Lung (tissue), 12 donors: ENCODE data around the gene GOT1. TPM values are rescaled to one million over a fixed set of nuclear protein-coding genes. Genes with fewer than 3 reads are reported as not detected.

Source experiments
- ATAC-seq: fragments of 200-7000 bp; cut with Tn5 transposase; one replicate; pipeline ENCODE4 v1.9.1; 2020; ENCODE audit warnings: moderate number of reproducible peaks; ENCODE audit not compliant: insufficient read depth, low FRiP score
- DNase-seq, 3 donors: peaks; one replicate each; pipeline ENCODE4 v3.0.0-alpha.2; 2013 to 2017
- H3K27ac ChIP-seq, 2 donors: one replicate each; pipeline ENCODE4 v1.5.1; 2013; ENCODE audit warnings: mild to moderate bottlenecking in 2 of 2, moderate library complexity in 2 of 2, control low read depth in 1 of 2, inconsistent platforms in 1 of 2, low read depth in 1 of 2, low read length in 1 of 2
- H3K27me3 ChIP-seq, 3 donors: one replicate each; pipeline ENCODE4 v1.5.1; 2013; ENCODE audit warnings: low read length in 2 of 3; ENCODE audit not compliant: control insufficient read depth in 3 of 3, insufficient read depth in 3 of 3
- H3K36me3 ChIP-seq, 4 donors: one replicate each; pipeline ENCODE4 v1.5.1; 2013; ENCODE audit warnings: low read length in 4 of 4, mild to moderate bottlenecking in 1 of 4, moderate library complexity in 1 of 4; ENCODE audit not compliant: control insufficient read depth in 4 of 4, insufficient read depth in 4 of 4
- H3K4me1 ChIP-seq, 5 donors: one replicate each; pipeline ENCODE4 v1.5.1; 2013; ENCODE audit warnings: low read length in 5 of 5, mild to moderate bottlenecking in 2 of 5, moderate library complexity in 1 of 5; ENCODE audit not compliant: control insufficient read depth in 5 of 5, insufficient read depth in 5 of 5
- H3K4me3 ChIP-seq: one replicate; pipeline ENCODE4 v1.5.1; 2013; ENCODE audit warnings: mild to moderate bottlenecking, control low read depth, moderate library complexity
- H3K9ac ChIP-seq, 2 donors: one replicate each; pipeline ENCODE4 v1.5.1; 2013; ENCODE audit warnings: low read length in 2 of 2, control low read depth in 1 of 2; ENCODE audit not compliant: insufficient read depth in 1 of 2
- H3K9me3 ChIP-seq, 4 donors: one replicate each; pipeline ENCODE4 v1.5.1; 2013; ENCODE audit warnings: low read length in 3 of 4, mild to moderate bottlenecking in 1 of 4, moderate library complexity in 1 of 4; ENCODE audit not compliant: control insufficient read depth in 4 of 4, insufficient read depth in 3 of 4
- WGBS, 2 donors: extraction: QIAGEN DNeasy Blood & Tissue Kit; methylation state at CpG; one replicate each; pipeline ENCODE4 v1.1.7; 2013; 5-methylcytosine and 5-hydroxymethylcytosine counted together
- polyA plus RNA-seq, 2 donors: library from polyadenylated mRNA; stranded (reverse); fragments of 200-250 nt; gene quantifications; one replicate each; pipeline ENCODE4 v1.2.1, GENCODE V29; 2013
- total RNA-seq, 2 donors: library from RNA; depleted of rRNA in 1 of 2; stranded (reverse); fragments of >200 nt in 1 of 2; gene quantifications; one replicate each; pipeline ENCODE4 v1.2.1, GENCODE V29; 2014 to 2021
- TF ChIP-seq, protein P1 (sequence below): IDR thresholded peaks from 2 replicates; pipeline ENCODE4 v1.5.1; 2012; ENCODE audit warnings: mild to moderate bottlenecking; ENCODE audit errors: control extremely low read depth, extremely low read depth
- donor health status: control.
- donor health status: control.
- donor health status: Bipolar disorder and iron deficiency.
- donor health status: healthy.
- donor health status: DM: yes; HTN: yes; CAD: no.

Gene GOT1
- total and polyA plus RNA-seq, 4 donors: 14.6 to 35.3 (median 24.0) TPM

- DNase-seq (no peak), ATAC-seq (no peak)
- Histone ChIP-seq H3K4me1 (peaks cover 0 to 16% (median 0%) of the 10 kb centered on the region in 5 donors), H3K36me3 (no peaks in the 10 kb centered on the region), H3K4me3 (no peak overlapping the region), H3K27me3 (peaks cover 0 to 15% (median 9%) of the 10 kb centered on the region in 3 donors), H3K27ac (no peak overlapping the region), H3K9me3 (no peaks in the 10 kb centered on the region), H3K9ac (no peak overlapping the region)
- TF ChIP-seq, protein P1, sequence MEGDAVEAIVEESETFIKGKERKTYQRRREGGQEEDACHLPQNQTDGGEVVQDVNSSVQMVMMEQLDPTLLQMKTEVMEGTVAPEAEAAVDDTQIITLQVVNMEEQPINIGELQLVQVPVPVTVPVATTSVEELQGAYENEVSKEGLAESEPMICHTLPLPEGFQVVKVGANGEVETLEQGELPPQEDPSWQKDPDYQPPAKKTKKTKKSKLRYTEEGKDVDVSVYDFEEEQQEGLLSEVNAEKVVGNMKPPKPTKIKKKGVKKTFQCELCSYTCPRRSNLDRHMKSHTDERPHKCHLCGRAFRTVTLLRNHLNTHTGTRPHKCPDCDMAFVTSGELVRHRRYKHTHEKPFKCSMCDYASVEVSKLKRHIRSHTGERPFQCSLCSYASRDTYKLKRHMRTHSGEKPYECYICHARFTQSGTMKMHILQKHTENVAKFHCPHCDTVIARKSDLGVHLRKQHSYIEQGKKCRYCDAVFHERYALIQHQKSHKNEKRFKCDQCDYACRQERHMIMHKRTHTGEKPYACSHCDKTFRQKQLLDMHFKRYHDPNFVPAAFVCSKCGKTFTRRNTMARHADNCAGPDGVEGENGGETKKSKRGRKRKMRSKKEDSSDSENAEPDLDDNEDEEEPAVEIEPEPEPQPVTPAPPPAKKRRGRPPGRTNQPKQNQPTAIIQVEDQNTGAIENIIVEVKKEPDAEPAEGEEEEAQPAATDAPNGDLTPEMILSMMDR: no peak
- 69 to 81% methylated on average over 5 of the region's 5 CpGs for WGBS, 2 donors
Measured at GRCh38 chr10:99450156-99450555, 19.7 kb upstream of the GOT1 start.

- Histone ChIP-seq H3K36me3 (no peaks in the 10 kb centered on the region), H3K9me3 (no peaks in the 10 kb centered on the region), H3K4me1 (peaks cover 0 to 25% (median 0%) of the 10 kb centered on the region in 5 donors), H3K9ac (no peak overlapping the region), H3K27me3 (peaks cover 0 to 19% (median 7%) of the 10 kb centered on the region in 3 donors), H3K4me3 (no peak overlapping the region), H3K27ac (no peak overlapping the region)
- TF ChIP-seq, protein P1: no peak
- ATAC-seq (no peak), DNase-seq (no peak)
- WGBS, 2 donors: 80 to 83% methylated on average over 3 of the region's 3 CpGs
Measured at GRCh38 chr10:99449023-99449422, 18.6 kb upstream of the GOT1 start.

DNA sequence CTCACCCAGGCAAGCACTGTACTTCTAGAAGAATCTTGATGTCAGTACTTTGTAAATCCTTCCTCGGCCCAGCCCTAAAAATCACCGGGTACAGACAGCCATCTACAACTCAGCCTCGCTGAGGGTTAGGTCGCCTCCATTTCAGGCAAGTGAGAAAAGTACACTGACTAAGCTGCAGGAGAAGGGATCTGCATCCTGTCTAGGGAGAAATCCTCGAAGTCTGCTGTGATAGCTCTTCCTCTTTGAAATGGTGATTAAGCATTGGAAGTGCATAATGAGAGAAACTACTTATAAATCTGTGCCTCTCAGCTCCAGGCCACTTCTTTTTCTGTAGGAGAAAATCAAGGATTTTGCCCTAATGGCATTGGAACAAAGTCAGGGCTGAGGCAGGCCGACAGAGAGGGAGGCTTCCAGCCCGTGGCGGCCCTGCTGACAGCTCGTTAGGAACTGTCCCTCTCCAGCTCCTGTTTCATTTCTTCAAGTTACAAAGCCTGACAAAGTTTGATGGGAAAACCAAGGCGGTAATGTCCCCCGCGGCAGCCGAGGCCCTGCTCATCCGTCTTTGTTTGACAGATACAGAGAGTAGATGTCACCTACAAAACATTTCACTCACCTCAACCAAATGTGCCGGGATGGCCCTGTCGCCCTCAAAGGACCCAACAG, 14.1 kb upstream of the GOT1 start:
- Histone ChIP-seq H3K4me1 (peaks cover 0 to 9% (median 0%) of the 10 kb centered on the region in 5 donors), H3K4me3 (no peak overlapping the region), H3K9me3 (no peaks in the 10 kb centered on the region), H3K36me3 (no peaks in the 10 kb centered on the region), H3K27ac (no peak overlapping the region), H3K27me3 (peaks cover 0 to 19% (median 0%) of the 10 kb centered on the region in 3 donors), H3K9ac (no peak overlapping the region)
- ATAC-seq (no peak), DNase-seq (peak in 2 of 3 donors; percentile 25 to 35)
- 50 to 71% methylated on average over 16 of the region's 16 CpGs for WGBS, 2 donors
- TF ChIP-seq, protein P1: no peak
